Measurements from ENCODE around the gene KRT2.

DNA sequence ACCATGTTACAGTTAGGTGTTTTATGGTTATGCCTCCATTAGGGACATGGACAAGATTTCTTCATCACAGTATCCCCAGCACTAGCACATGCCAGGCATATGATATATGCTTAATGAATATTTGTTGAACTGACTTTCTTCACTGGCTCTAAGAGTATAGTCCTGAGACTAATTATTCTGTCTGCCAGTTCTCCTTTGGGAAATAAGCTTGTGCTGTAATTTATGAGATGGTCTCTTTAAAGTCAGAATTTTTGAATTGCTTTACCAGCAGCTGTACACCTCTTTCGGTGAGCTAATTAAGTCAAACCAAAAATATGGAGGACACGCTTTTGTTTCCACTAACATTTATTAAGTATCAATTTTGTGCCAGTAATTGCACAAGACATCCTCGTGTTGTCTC, 45.9 kb downstream of the KRT2 start:
- TF ChIP-seq SREBF2 (IDR thresholded peaks at IDR 0.05) (no peak), CBX2 (IDR thresholded peaks at IDR 0.05; ENCODE audit: borderline replicate concordance, low read depth) (no peak), SMC3 (IDR thresholded peaks at IDR 0.05) (no peak)
- TF ChIP-seq, protein P1, sequence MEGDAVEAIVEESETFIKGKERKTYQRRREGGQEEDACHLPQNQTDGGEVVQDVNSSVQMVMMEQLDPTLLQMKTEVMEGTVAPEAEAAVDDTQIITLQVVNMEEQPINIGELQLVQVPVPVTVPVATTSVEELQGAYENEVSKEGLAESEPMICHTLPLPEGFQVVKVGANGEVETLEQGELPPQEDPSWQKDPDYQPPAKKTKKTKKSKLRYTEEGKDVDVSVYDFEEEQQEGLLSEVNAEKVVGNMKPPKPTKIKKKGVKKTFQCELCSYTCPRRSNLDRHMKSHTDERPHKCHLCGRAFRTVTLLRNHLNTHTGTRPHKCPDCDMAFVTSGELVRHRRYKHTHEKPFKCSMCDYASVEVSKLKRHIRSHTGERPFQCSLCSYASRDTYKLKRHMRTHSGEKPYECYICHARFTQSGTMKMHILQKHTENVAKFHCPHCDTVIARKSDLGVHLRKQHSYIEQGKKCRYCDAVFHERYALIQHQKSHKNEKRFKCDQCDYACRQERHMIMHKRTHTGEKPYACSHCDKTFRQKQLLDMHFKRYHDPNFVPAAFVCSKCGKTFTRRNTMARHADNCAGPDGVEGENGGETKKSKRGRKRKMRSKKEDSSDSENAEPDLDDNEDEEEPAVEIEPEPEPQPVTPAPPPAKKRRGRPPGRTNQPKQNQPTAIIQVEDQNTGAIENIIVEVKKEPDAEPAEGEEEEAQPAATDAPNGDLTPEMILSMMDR (IDR thresholded peaks at IDR 0.05), result no peak
- TF ChIP-seq, protein P2, sequence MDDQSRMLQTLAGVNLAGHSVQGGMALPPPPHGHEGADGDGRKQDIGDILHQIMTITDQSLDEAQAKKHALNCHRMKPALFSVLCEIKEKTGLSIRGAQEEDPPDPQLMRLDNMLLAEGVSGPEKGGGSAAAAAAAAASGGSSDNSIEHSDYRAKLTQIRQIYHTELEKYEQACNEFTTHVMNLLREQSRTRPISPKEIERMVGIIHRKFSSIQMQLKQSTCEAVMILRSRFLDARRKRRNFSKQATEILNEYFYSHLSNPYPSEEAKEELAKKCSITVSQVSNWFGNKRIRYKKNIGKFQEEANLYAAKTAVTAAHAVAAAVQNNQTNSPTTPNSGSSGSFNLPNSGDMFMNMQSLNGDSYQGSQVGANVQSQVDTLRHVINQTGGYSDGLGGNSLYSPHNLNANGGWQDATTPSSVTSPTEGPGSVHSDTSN (IDR thresholded peaks at IDR 0.05), result no peak
